Measurements from ENCODE around the gene RELB.

DNA sequence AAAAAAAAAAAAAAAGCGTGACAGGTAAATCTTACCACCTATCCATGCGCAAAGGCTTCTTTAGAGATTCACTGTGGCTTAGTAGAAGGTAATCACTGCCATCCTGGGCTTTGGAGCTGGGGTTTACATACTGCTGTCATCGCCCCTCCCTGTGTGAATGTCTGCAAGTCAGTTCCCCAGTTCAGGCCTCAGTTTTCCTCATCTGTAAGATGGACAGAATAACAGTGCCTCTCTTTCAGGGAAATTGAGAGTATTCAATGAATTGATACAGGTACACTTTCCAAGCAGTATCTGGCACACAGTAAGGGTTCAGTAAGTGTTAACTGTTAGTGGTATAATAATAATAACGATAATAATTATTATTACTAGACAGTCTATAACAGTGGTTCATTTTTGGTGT, 2.2 kb downstream of the RELB start:
- TF ChIP-seq, protein P1, sequence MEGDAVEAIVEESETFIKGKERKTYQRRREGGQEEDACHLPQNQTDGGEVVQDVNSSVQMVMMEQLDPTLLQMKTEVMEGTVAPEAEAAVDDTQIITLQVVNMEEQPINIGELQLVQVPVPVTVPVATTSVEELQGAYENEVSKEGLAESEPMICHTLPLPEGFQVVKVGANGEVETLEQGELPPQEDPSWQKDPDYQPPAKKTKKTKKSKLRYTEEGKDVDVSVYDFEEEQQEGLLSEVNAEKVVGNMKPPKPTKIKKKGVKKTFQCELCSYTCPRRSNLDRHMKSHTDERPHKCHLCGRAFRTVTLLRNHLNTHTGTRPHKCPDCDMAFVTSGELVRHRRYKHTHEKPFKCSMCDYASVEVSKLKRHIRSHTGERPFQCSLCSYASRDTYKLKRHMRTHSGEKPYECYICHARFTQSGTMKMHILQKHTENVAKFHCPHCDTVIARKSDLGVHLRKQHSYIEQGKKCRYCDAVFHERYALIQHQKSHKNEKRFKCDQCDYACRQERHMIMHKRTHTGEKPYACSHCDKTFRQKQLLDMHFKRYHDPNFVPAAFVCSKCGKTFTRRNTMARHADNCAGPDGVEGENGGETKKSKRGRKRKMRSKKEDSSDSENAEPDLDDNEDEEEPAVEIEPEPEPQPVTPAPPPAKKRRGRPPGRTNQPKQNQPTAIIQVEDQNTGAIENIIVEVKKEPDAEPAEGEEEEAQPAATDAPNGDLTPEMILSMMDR (IDR thresholded peaks at IDR 0.05): no peak
- no peak for TF ChIP-seq POLR2AphosphoS5 (IDR thresholded peaks at IDR 0.05; ENCODE audit: insufficient read depth in 1 of 2, low read depth in 1 of 2)

All from vagina (tissue), 2 donors.